OCI-LY7 (cell line): Measurements from ENCODE around the gene ROCK2. TPM values are rescaled to one million over a fixed set of nuclear protein-coding genes. Genes with fewer than 3 reads are reported as not detected.

ENCODE experiments used
- BruUV-seq: library from RNA; stranded (reverse); fragments of 400-500 nt; replicated peaks from 2 replicates; lab custom pipeline; 2021; lab: Mats Ljungman, UMichigan
- CTCF ChIA-PET: fragments of 300-600 bp; sonication (Branson Sonifier 250); formaldehyde crosslinking; loops from one replicate; lab custom pipeline; 2022; ENCODE audit warnings: antibody characterized with exemption; ENCODE audit not compliant: unreplicated experiment; lab: Charles Lee
- POLR2A ChIA-PET: fragments of 300-600 bp; sonication (Branson Sonifier 250); formaldehyde crosslinking; loops from one replicate; lab custom pipeline; 2022; ENCODE audit warnings: antibody characterized with exemption; lab: Charles Lee
- DNase-seq: peaks from one replicate; pipeline ENCODE4 v3.0.0-alpha.2; 2015; ENCODE audit warnings: low spot score
- H2AFZ ChIP-seq: fragments of 200-600 bp; sonication (generic), shearing (Covaris generic); 2 replicates; pipeline ENCODE4 v1.6.1; 2014; ENCODE audit warnings: mild to moderate bottlenecking, antibody characterized with exemption, low read length, moderate library complexity
- H3K27ac ChIP-seq: fragments of 200-600 bp; sonication (generic); 2 replicates; pipeline ENCODE4 v1.5.1; 2014; ENCODE audit warnings: mixed run types, low read depth, mild to moderate bottlenecking, moderate library complexity, low read length, inconsistent platforms; ENCODE audit not compliant: poor library complexity, severe bottlenecking
- H3K36me3 ChIP-seq: fragments of 200-600 bp; sonication (generic); 2 replicates; pipeline ENCODE4 v1.6.1; 2014; ENCODE audit warnings: mild to moderate bottlenecking, antibody characterized with exemption, low read length, moderate library complexity, mixed read lengths; ENCODE audit not compliant: insufficient read depth
- H3K4me1 ChIP-seq: fragments of 200-600 bp; sonication (generic); 2 replicates; pipeline ENCODE4 v1.5.1; 2014; ENCODE audit warnings: mild to moderate bottlenecking, low read length; ENCODE audit not compliant: insufficient read depth, poor library complexity, severe bottlenecking
- H3K4me2 ChIP-seq: fragments of 200-600 bp; sonication (generic); 2 replicates; pipeline ENCODE4 v1.6.1; 2014; ENCODE audit warnings: mild to moderate bottlenecking, low read length
- H3K4me3 ChIP-seq: fragments of 200-600 bp; sonication (generic); 2 replicates; pipeline ENCODE4 v1.5.1; 2014; ENCODE audit warnings: mild to moderate bottlenecking, low read depth, low read length; ENCODE audit not compliant: poor library complexity, severe bottlenecking
- H3K79me2 ChIP-seq: fragments of 200-600 bp; sonication (generic); 2 replicates; pipeline ENCODE4 v1.6.1; 2016; ENCODE audit warnings: low read depth, mild to moderate bottlenecking, low read length, moderate library complexity, mixed read lengths; ENCODE audit not compliant: insufficient read depth
- H3K9me2 ChIP-seq: fragments of 200-600 bp; sonication (generic); 2 replicates; pipeline ENCODE4 v1.6.1; 2016; ENCODE audit warnings: mild to moderate bottlenecking, low read length, mixed read lengths; ENCODE audit not compliant: insufficient read depth
- H3K9me3 ChIP-seq: fragments of 200-600 bp; sonication (generic); 2 replicates; pipeline ENCODE4 v1.6.1; 2014; ENCODE audit warnings: mild to moderate bottlenecking, mixed run types, low read length, mixed read lengths
- H4K20me1 ChIP-seq: fragments of 200-600 bp; sonication (generic); 2 replicates; pipeline ENCODE4 v1.6.1; 2014; ENCODE audit warnings: mild to moderate bottlenecking, antibody characterized with exemption, low read length, moderate library complexity, mixed read lengths; ENCODE audit not compliant: insufficient read depth
- EZH2phosphoT487 ChIP-seq: fragments of 200-600 bp; sonication (generic); IDR thresholded peaks from 2 replicates; pipeline ENCODE4 v1.6.1; 2018; ENCODE audit warnings: low read depth, borderline replicate concordance, mild to moderate bottlenecking, mixed run types, antibody characterized with exemption, low read length, moderate library complexity, mixed read lengths
- intact Hi-C: fragments of 100-400 bp; cut with micrococcal nuclease; formaldehyde crosslinking; loops from one replicate; pipeline ENCODE4 v1.10.0; 2022; ENCODE audit not compliant: unreplicated experiment
- total RNA-seq, 2 experiments: library from RNA; depleted of rRNA in 1 of 2; stranded (reverse); fragments of >200 nt in 1 of 2; shearing (Covaris generic) in 1 of 2; gene quantifications; 2 replicates each; pipeline ENCODE4 v1.2.3, GENCODE V29; 2014 to 2022
- TF ChIP-seq, protein P1 (sequence below): fragments of 200-600 bp; sonication (generic); conservative IDR thresholded peaks from 2 replicates; pipeline ENCODE4 v1.5.1; 2014; ENCODE audit warnings: mild to moderate bottlenecking, antibody characterized with exemption, low read length, moderate library complexity, mixed read lengths

ROCK2 gene
- total RNA-seq, 2 experiments from 2014 or later = 12.4 to 21.0 TPM

DNA sequence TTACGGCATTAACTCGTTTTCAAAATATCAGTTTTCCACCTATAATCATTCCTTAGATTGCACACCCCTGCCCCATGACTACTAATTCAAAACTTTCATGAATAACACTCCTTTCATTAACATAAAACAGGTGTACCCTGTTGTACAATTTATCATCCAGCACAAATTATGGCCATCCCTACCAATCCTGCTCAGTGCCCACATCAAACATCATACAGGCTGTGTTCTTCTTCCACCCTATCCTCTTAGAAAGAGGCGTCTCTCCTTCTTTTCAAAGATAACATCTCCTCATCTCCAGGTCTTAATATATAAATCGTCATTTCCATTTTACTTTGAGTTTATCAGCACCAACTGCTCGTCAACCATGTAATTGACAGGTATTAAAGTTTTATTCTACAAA is 121.6 kb downstream of the ROCK2 start:
- POLR2A ChIA-PET = no interaction called here
- DNase-seq = no peak
- Histone ChIP-seq H3K9me2 (no peaks in the 10 kb centered on the region), H3K27ac (no peak overlapping the region), H4K20me1 (no peaks in the 10 kb centered on the region), H3K4me3 (no peak overlapping the region), H3K9me3 (no peaks in the 10 kb centered on the region), H2AFZ (no peak overlapping the region), H3K36me3 (peaks cover 28% of the 10 kb centered on the region), H3K79me2 (no peaks in the 10 kb centered on the region), H3K4me1 (no peaks in the 10 kb centered on the region), H3K4me2 (no peak overlapping the region)
- TSS peak; percentile 28 for BruUV-seq
- intact Hi-C loops = no loop called here
- CTCF ChIA-PET = no interaction called here
- no peak for TF ChIP-seq EZH2phosphoT487
- TF ChIP-seq, protein P1, sequence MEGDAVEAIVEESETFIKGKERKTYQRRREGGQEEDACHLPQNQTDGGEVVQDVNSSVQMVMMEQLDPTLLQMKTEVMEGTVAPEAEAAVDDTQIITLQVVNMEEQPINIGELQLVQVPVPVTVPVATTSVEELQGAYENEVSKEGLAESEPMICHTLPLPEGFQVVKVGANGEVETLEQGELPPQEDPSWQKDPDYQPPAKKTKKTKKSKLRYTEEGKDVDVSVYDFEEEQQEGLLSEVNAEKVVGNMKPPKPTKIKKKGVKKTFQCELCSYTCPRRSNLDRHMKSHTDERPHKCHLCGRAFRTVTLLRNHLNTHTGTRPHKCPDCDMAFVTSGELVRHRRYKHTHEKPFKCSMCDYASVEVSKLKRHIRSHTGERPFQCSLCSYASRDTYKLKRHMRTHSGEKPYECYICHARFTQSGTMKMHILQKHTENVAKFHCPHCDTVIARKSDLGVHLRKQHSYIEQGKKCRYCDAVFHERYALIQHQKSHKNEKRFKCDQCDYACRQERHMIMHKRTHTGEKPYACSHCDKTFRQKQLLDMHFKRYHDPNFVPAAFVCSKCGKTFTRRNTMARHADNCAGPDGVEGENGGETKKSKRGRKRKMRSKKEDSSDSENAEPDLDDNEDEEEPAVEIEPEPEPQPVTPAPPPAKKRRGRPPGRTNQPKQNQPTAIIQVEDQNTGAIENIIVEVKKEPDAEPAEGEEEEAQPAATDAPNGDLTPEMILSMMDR = no peak

GRCh38 chr2:11220445-11220844 is 124.0 kb downstream of the ROCK2 start:
- Histone ChIP-seq H3K36me3 (peaks cover 33% of the 10 kb centered on the region), H3K9me2 (no peaks in the 10 kb centered on the region), H3K9me3 (no peaks in the 10 kb centered on the region), H3K4me3 (no peak overlapping the region), H3K79me2 (no peaks in the 10 kb centered on the region), H3K4me2 (no peak overlapping the region), H3K4me1 (no peaks in the 10 kb centered on the region), H3K27ac (no peak overlapping the region), H4K20me1 (no peaks in the 10 kb centered on the region), H2AFZ (no peak overlapping the region)
- BruUV-seq = no TSS peak
- intact Hi-C loops = no loop called here
- TF ChIP-seq, protein P1 = no peak
- TF ChIP-seq EZH2phosphoT487 = no peak
- CTCF ChIA-PET = no interaction called here
- DNase-seq = no peak
- POLR2A ChIA-PET = interaction anchor here (0.6 kb wide), 1 partner anchor 199 kb away, joined by 3 read pairs; no protein-coding TSS in a partner anchor

DNA sequence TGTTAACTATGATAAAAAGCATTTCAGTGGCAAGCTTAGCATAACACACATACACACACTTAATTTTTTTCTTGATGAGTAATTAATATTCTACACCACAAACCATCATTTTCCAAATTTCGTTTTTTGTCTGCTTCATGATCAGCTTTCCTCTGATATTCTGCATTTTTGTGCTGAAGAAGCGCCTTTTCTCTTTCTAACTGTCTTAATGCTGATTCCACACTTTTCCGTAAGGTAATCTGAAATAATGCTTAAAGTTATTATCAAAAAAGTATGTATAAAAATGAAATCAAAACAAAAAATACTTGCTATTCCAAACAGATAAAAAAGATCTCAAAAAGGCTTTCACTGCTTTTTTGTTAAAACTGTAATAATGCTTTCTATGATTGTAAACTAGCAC is 129.0 kb downstream of the ROCK2 start:
- DNase-seq = no peak
- Histone ChIP-seq H3K79me2 (no peaks in the 10 kb centered on the region), H3K4me3 (no peak overlapping the region), H3K27ac (no peak overlapping the region), H3K9me3 (no peaks in the 10 kb centered on the region), H3K4me2 (no peak overlapping the region), H4K20me1 (no peaks in the 10 kb centered on the region), H3K36me3 (peaks cover 60% of the 10 kb centered on the region), H3K9me2 (no peaks in the 10 kb centered on the region), H2AFZ (no peak overlapping the region), H3K4me1 (no peaks in the 10 kb centered on the region)
- no TSS peak for BruUV-seq
- intact Hi-C loops = no loop called here
- TF ChIP-seq EZH2phosphoT487 = no peak
- TF ChIP-seq, protein P1 = no peak
- ChIA-PET CTCF (interaction anchor here (0.6 kb wide), 1 partner anchor 85 kb away, joined by 11 read pairs; no protein-coding TSS in a partner anchor), POLR2A (interaction anchor here (0.6 to 2.3 kb wide), 4 partner anchors 15 to 73 kb away, joined by 3 to 9 read pairs (median 3); no protein-coding TSS in a partner anchor)
